Endometrium (tissue), 2 donors: ENCODE measurements around the gene CDH2.

Experiments used
- FAIRE-seq: peaks from 2 replicates; lab custom pipeline; 2012; peaks lifted over from hg19 to GRCh38; lab: Jason Lieb, UNC
- donor health status: control.
- donor health status: control.

CDH2 gene

GRCh38 chr18:28040716-28041115 is 136.2 kb downstream of the CDH2 start:
- FAIRE-seq: no peak

GRCh38 chr18:28040211-28040610 is 136.7 kb downstream of the CDH2 start:
- FAIRE-seq: no peak

- no peak for FAIRE-seq
These were observed 137.2 kb downstream of the CDH2 start for GRCh38 chr18:28039691-28040090.

- FAIRE-seq: no peak
These were observed 137.9 kb downstream of the CDH2 start for GRCh38 chr18:28039078-28039477.

GRCh38 chr18:28036488-28036887 is 140.4 kb downstream of the CDH2 start:
- FAIRE-seq: no peak

GRCh38 chr18:28034567-28034966 is 142.4 kb downstream of the CDH2 start:
- FAIRE-seq: peak; percentile 12

GRCh38 chr18:28032177-28032576 is 144.8 kb downstream of the CDH2 start:
- FAIRE-seq: no peak

- FAIRE-seq: no peak
These were observed 146.5 kb downstream of the CDH2 start for GRCh38 chr18:28030458-28030857.

- no peak for FAIRE-seq
These were observed 149.2 kb downstream of the CDH2 start for GRCh38 chr18:28027755-28028154.

- no peak for FAIRE-seq
These were observed 157.4 kb downstream of the CDH2 start for GRCh38 chr18:28019425-28020108.

GRCh38 chr18:28018351-28018750 is 158.6 kb downstream of the CDH2 start:
- no peak for FAIRE-seq

- no peak for FAIRE-seq
These were observed 161.3 kb downstream of the CDH2 start for GRCh38 chr18:28015671-28016070.

GRCh38 chr18:28013066-28013465 is 163.9 kb downstream of the CDH2 start:
- FAIRE-seq: peak; percentile 98

- no peak for FAIRE-seq
These were observed 164.6 kb downstream of the CDH2 start for GRCh38 chr18:28012336-28012735.

- no peak for FAIRE-seq
These were observed 167.3 kb downstream of the CDH2 start for GRCh38 chr18:28009589-28009988.

GRCh38 chr18:28007841-28008240 is 169.1 kb downstream of the CDH2 start:
- no peak for FAIRE-seq

GRCh38 chr18:28005164-28005563 is 171.8 kb downstream of the CDH2 start:
- no peak for FAIRE-seq

GRCh38 chr18:28004606-28005005 is 172.3 kb downstream of the CDH2 start:
- FAIRE-seq: peak; percentile 12

- FAIRE-seq: no peak
These were observed 173.5 kb downstream of the CDH2 start for GRCh38 chr18:28003451-28003850.

GRCh38 chr18:28002841-28003240 is 174.1 kb downstream of the CDH2 start:
- FAIRE-seq: no peak

- no peak for FAIRE-seq
These were observed 180.1 kb downstream of the CDH2 start for GRCh38 chr18:27996801-27997272.

GRCh38 chr18:27995770-27996502 is 181.0 kb downstream of the CDH2 start:
- no peak for FAIRE-seq

- FAIRE-seq: no peak
These were observed 182.4 kb downstream of the CDH2 start for GRCh38 chr18:27994571-27994970.

- no peak for FAIRE-seq
These were observed 185.5 kb downstream of the CDH2 start for GRCh38 chr18:27991391-27991790.
